HG03469 (cell line): ENCODE results near the gene ASGR2.
"Not testable (repeated sequence)": the region's sequence is repeated elsewhere in the genome, so short reads cannot be mapped to it uniquely, and the experiment has no call there.

Source experiments
- ATAC-seq: cut with Tn5 transposase; IDR thresholded peaks from one replicate; pipeline ENCODE4 v1.9.1; 2021; ENCODE audit warnings: mild to moderate bottlenecking, moderate library complexity, moderate number of reproducible peaks; ENCODE audit not compliant: unreplicated experiment

The ASGR2 gene

DNA sequence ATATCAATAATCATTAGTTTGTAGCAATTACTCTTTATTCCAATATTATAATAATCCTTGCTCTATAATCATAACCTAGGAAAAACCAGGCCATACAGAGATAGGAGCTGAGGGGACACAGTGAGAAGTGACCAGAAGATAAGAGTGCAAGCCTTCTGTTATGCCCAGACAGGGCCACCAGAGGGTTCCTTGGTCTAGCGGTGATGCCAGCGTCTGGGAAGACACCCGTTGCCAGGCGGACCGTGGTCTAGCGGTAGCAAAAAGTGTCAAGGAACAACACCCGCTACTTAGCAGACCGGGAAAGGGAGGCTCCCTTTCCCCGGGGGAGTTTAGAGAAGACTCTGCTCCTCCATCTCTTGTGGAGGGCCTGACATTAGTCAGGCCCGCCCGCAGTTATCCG is 11.8 kb upstream of the ASGR2 start:
- not testable (repeated sequence) for ATAC-seq

DNA sequence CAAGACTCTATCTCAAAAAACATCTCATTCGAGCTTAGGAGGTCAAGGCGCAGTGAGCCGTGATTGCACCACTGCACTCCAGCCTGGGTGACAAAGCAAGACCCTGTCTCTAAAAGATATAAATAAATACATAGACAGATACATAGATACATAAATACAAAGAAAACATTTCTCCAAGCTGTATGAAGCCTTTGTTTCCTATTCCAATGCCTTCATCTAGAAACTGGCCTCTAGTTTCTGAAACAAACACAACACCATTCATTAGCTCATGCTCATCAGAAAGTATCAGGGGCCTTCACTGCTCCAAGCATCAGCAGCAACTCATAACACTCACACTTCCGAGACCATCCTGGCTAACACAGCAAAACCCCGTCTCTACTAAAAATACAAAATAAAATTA is 10.3 kb upstream of the ASGR2 start:
- ATAC-seq = no peak

DNA sequence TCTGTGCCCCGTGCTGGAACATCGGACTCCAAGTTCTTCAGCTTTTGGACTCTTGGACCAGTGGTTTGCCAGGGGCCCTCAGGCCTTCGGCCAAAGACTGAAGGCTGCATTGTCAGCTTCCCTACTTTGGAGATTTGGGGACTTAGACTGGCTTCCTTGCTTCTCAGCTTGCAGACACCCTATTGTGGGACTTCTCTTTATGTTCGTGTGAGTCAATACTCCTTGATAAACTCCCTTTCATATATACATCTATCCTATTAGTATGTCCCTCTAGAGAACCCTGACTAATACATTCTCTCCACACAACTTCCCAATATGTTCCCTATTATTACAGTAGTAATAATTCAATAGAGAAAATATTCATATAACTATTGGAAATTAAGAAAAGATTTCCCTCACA is 9.2 kb upstream of the ASGR2 start:
- no peak for ATAC-seq

DNA sequence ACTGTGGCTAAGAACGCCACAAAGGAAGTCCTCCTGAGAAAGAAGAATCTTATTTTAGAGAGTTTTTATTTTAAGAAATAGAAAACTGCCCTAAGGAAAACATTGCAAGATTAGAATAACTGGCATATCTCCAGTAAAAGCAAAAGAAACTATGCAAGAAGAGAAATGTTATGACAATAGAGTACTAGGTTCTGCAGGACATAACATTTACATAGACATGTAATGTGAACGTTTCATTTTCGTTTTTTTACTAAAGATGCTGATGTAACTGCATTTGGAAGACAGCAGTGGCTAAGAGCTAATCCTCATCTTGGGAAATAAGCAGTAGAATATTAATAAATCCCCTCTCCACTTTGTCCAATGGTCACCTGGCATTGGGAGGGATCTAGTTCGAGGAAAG is 7.8 kb upstream of the ASGR2 start:
- ATAC-seq = no peak

DNA sequence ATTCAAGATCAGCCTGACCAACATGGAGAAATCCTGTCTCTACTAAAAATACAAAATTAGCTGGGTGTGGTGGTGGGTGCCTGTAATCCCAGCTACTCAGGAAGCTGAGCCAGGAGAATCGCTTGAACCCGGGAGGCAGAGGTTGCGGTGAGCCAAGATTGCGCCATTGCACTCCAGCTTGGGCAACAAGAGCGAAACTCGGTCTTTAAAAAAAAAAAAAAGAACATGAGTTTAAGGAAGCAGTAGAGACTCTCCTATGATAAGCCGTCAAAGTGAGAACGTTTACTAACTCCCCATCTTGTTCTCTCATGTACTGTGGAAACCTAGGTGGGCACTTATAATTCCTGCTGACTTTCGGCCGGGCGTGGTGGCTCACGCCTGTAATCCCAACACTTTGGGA is 6.0 kb upstream of the ASGR2 start:
- not testable (repeated sequence) for ATAC-seq

DNA sequence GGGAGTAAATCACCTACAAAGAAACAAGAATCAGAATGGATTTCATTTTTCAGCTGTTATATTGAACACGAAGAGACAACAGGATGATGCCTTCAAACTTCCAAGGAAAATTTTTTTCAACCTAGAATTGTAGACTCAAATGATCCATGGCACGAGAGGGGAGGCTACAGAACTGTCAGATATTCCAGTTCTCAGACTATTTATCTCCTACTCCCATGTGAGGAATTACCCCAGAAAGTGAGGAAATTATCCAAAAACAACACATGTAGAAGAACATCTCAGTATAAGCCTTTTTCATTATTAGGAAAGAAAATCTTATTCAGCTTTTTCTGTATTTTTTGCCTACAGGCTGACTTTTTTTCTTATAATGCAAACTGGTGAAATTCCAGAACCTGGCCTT is 5.5 kb upstream of the ASGR2 start:
- ATAC-seq = no peak

DNA sequence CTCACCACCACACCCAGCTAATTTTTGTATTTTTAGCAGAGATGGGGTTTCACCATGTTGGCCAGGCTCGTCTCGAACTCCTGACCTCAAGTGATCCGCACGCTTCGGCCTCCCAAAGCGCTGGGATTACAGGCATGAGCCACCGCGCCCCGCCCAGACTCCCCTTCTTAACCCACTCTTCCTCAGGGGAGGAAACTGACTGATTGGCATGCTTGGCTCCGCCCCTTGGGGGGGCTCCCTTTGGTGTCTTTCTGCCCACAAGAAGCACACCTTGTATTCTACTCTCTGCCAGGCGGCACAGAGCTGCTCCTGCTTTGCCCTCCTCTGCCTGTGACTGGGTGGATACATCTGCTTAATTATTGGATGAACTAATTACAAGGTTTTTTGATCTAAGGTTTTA is 4.7 kb upstream of the ASGR2 start:
- no peak for ATAC-seq

DNA sequence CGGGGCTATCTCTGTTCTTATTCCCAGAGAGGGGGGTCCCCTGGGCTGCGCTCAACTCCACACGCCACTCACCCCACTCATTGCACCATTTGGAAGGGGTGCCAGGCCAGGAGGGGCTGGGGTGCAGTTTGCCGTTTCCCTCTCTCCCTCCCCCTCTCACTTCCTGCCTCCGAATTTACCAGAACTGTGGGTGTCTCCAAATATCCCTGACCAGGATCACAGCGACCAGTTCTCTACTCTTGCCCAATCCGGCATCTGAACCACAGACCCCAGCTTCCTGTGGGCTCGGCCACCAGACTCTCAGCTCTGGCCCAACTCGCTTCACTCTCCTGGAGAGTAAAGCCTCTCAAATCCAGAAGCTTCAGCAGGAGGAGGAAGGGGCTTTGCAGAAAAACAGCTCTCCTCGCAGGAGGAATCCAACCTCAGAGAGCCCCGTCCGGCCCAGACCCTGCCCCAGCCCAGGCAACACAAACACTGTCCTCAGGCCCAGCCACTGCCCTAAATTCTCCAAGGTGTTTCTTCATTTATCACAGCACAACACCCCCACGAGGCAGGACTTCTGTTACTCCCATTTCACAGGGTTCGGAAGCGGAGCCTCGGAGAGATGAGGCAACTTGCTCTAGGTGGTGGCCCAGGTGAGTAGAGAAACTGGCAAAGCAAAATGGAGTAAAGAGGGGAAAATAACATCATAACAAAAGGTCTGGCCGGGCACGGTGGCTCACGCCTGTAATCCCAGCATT is 423 bp upstream of the ASGR2 start:
- ATAC-seq = no peak

DNA sequence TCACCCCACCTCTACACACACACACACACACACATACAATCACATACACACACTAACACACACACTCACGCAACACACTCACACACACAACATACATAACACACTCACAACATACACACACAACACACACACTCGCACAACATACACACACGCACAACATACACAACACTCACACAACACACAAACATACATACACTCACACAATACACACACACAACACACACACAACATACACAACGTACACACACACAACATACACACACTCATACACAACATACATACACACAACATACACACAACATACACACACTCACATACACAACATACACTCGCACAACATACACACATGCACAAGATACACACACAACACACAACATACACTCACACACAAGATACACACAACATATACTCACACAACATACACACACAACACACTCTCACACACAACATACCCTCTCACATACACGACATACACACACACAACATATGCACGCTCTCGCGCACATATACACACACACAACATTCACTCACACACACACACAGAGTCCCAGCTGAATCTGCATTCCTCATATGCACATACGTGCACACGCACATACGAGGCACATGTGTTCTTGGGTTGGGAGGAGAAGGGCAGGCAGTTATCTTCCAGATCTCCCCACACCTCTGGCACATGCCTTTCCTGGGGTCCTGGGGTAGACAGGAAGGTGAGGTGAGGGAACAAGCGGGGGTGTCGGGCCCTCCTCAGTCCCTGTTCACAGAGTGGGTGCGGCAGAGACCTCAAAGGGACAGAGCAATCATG is 1.1 kb downstream of the ASGR2 start:
- no peak for ATAC-seq

DNA sequence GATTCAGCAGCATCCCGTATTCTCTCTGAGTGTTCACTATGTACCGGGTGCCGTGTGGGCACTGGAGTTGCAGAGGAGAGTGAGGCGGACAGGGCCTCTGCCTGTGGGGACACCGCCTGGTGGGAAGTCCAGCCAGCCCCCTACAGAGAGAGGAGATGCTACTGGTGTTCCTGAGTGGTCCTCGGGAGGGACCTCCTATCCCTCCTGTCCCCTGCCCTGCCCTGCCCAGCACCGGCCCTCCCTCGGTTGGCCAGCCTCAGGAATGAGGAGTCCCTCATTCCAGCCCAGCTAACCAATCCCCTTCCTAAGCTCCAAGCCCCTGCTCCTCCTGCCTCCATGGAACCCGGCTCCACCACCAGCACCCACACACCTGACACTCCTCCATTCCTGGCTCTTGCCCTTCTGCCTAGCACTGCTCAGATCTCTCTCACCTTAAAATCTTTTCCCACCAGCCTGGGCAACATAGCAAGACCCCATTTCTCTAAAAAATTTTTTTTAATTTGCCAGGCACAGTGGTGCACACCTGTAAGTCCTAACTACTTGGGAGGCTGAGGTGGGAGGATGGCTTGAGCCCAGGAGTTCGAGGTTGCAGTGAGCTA is 2.0 kb downstream of the ASGR2 start:
- ATAC-seq = no peak

DNA sequence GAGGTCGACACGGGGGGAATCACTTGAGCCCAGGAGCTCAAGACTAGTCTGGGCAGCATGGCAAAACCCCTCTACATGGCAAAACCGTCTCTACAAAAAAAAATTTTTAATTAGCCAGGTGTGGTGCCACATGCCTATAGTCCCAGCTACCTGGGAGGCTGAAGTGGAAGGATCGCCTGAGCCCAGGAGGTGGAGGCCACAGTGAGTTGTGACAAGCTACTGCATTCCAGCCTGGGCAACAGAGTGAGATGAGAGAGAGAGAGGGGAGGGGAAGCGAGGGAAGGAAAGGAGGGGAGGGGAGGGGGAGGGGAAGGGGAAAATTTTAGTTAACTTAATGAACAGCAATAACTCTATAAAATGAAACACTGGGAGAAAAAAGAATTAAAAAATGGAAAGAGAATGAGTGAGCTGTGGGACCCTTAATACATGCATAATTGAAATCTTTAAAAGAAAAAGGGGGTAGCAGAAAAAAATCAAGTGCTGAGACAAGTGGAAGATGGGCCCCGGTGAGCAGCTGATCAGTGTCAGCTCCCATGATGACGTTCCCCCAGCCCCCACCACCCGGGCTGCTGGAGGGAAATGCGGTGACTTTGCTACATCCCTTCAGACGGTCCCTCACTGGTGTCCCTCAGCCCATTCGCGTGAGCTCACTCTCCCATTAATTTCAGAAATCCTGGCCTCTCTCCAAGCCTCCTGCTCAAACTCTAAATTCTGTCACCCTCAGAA is 2.7 kb downstream of the ASGR2 start:
- ATAC-seq = no peak

DNA sequence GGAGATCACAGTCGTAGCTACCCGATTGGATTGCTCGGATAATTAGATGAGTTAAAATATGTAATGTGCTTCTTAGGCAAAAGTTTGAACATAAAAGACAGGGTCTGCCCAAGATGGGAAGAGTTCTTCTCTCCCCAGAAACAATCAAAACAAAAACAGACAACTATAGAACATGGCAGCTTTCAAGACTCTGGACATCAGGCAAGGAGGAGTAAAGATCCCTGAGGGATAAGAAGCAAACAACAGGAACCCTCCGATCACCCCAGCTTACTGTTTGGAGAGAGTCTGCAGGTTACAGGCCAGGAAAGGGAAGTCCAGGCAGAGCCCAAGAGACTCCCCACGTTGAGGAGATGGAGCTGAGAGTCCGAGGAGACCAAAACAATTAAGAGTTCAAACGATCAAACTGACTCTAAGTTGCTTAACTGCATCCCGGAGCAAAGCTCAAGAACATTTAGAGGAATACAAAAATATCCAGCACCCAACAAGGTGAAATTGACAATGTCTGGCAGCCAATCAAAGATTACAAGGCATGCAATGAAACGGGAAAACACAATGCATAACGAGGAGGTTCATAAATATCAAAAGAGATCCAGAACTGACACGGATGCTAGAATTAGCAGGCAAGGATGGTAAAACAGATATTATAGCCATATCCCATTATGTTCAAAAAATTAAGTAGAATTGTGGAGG is 3.9 kb downstream of the ASGR2 start:
- ATAC-seq = no peak

DNA sequence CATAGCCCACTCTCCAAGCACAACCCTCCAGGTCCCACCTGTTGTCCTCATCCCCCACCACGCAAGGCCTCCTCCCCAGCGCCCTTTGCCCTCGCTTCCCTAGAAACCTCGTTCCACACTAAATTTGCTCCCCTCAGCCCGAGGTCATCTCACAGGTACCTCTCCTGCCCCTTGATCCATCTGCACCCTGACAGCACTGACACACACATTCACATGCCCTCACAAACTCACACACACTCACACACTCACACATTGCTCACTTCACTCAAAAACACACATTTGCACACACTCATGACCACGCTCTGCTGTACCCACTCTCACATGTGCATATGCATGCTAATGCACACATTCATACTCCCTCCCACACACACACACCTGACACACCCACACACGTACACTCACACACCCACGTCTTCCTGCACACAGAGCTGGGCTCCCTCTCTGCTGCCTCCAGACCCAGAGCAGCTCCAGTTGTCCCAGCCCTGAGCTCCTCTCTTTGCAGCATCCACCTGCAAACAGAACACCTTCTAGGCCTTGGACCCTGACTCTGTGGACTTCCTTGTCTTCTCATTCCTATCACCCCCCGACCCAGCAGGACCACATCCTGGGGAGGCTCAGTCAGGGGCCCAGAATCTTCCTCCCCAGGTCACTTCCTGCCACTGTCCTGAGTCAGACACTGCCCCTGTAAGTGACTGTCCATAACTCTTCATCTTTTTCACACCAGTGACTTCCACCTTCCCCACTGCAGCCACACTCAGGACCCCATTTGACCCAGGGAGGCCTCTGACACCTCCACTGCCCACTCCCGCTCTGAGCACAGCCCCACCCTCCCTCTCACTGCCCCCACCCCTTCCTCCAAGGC is 4.9 kb downstream of the ASGR2 start:
- no peak for ATAC-seq

DNA sequence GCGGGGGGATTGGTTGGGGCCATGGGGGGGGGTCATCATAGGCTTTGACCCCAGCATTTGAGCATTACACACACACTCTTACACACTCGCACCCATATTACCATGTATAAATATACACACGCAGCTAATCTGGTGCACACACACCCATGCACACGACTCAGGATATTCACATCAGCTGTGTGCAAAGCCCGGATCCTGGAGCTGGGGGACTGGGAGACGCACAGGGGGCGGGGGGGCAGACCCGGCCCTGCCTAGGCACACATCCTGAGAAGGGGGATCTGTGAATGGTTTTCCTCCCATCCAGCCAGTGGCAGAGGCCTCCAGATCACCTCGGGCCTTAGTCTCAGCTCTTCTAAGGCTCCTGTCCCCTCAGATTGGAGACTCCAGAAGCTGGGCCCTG is 5.6 kb downstream of the ASGR2 start:
- no peak for ATAC-seq

DNA sequence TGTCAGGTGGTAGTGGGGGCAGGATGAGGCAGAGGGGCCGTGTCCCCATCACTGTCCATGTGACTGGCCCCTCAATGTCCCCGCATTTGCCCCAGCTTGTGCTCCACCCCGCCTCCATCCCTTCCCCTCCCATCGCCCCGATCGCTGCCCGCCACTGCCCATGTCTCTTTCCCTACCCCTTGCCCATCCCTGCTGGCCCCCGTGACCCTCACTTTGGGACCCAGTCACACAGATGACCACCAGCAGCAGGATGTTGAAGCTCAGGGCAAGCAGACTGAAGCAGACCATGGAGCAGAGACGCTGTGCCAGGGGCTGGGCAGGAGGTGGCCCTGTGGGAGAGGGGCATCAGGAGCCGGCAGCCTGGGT is 6.1 kb downstream of the ASGR2 start:
- no peak for ATAC-seq

DNA sequence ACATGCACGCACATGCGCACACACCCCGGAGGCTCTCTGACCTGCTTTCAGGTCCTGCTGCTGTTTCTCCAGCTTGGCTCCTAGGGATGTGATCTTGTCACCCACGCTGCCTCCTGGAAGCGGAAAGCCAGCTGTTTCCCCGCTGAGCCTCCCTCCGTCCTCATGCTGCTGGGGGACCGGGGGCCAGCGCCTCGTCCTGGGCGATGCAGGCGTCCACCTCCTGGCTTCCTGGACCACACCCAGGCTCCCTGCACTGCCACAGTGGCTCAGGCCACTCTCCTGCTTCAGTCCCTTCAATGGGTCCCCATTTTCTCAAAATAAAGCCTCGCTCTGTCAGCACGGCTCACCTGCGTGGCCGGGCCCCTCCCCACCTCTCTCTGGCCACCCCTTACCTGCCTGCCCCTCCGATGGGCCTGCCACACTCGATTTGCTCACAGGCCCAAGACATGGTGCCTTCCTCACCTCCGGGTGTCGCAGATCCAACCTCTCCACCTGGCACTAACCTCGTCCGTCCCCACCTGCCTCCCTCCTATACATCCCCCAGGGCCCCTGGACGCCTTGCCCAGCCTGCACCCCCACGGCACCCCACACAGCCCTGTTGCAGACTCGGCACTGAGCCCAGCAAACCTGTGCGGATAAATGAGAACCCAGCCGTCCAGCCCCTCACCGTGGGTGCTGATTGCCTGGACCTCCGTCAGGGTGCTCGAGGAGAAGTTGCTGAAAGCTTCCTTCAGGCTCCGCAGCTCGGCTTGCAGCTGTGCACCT is 6.6 kb downstream of the ASGR2 start:
- ATAC-seq = no peak

DNA sequence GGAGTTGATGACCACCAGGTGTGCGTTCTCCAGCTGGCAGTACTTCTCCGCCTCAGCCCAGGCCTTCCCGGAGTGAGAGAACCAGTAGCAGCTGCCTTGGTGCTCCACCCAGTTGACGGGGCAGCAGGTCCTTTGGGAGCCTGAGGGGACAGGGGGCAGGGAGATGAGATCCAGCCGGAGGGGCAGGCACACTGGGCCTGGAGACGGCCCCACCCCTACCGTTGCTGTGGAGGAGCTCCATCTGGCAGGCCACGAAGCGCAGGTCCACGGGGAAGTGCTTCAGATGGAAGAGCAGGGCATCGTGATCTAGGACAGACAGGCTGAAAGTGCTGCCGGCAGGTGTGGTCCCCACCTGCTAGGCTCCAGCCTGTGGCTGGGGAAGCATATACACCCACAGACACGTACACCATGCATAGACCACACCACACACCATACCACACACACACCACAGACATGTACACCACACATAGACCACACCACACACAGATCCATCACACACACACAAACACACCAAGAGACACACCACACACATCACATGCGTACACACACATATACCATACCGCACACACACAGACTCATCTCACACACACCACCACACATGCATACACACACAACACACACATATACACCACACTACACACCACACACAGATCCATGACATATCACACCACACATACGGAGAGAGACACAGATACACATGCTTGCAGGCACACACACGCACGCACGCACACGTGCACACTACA is 7.4 kb downstream of the ASGR2 start:
- no peak for ATAC-seq

DNA sequence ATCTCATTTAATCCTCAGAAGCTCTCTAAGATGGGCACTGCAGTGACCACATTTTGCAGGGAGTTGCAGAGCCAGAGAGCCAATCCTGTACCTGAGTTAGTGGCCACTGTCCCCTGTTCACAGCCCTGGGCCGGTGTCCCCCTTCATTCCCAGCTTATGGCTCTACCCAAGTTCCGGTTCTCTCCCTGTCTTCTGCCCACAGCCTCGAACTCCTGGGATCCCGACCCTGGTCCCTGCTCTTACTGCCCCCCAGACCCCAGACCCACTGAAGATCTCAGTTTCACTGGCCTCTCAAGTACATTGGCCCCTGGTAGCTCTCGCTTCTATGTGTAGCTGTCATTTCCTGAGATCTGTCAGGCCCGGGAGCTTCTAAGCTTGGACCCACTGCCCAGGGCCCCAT is 12.2 kb downstream of the ASGR2 start:
- ATAC-seq = no peak

DNA sequence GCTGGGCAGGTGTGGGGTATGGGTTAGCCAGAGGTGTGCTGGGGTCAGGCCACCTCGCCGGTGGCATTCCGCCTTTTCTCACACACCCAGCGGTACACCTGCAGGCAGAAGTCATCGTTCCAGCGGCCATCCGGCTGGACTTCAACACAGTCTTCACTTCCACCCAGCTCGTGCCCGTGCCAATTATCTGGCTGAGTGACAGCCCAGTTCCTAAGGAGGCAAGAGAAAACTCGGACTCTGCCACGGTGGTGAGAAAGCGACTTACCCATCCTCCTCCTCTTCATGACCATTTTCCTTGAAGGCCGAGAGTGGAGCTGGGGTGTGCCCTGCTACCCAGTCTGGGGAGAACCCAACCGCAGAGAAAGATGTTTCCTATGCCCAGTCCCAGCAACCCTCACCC is 13.1 kb downstream of the ASGR2 start:
- ATAC-seq = no peak
